GM19452 (cell line): ENCODE results near the gene PPP1R3F.
"Not testable (repeated sequence)": the region's sequence is repeated elsewhere in the genome, so short reads cannot be mapped to it uniquely, and the experiment has no call there.

Experiments
- ATAC-seq: cut with Tn5 transposase; IDR thresholded peaks from one replicate; pipeline ENCODE4 v1.9.1; 2021; ENCODE audit not compliant: unreplicated experiment

Gene PPP1R3F

GRCh38 chrX:49272421-49272820 is 2.8 kb downstream of the PPP1R3F start:
- ATAC-seq, result no peak

GRCh38 chrX:49273181-49273727 is 3.7 kb downstream of the PPP1R3F start:
- ATAC-seq, result no peak

GRCh38 chrX:49276207-49276606 is 6.6 kb downstream of the PPP1R3F start:
- ATAC-seq, result no peak

- no peak for ATAC-seq
These were observed 7.3 kb downstream of the PPP1R3F start for GRCh38 chrX:49276671-49277534.

- no peak for ATAC-seq
These were observed 7.9 kb downstream of the PPP1R3F start for GRCh38 chrX:49277535-49277830.

GRCh38 chrX:49278081-49278480 is 8.5 kb downstream of the PPP1R3F start:
- ATAC-seq, result no peak

- ATAC-seq, result no peak
These were observed 13.0 kb downstream of the PPP1R3F start for GRCh38 chrX:49282647-49283011.

GRCh38 chrX:49284212-49284611 is 14.6 kb downstream of the PPP1R3F start:
- no peak for ATAC-seq

GRCh38 chrX:49286136-49286535 is 16.5 kb downstream of the PPP1R3F start:
- ATAC-seq, result no peak

- ATAC-seq, result no peak
These were observed 17.0 kb downstream of the PPP1R3F start for GRCh38 chrX:49286581-49286980.

- ATAC-seq, result no peak
These were observed 18.1 kb downstream of the PPP1R3F start for GRCh38 chrX:49287665-49288064.

- no peak for ATAC-seq
These were observed 20.6 kb downstream of the PPP1R3F start for GRCh38 chrX:49290215-49290614.

GRCh38 chrX:49291615-49292337 is 22.2 kb downstream of the PPP1R3F start:
- ATAC-seq, result no peak

- ATAC-seq, result no peak
These were observed 23.1 kb downstream of the PPP1R3F start for GRCh38 chrX:49292400-49293362.

- not testable (repeated sequence) for ATAC-seq
These were observed 29.7 kb downstream of the PPP1R3F start for GRCh38 chrX:49299293-49299692.

GRCh38 chrX:49300703-49301102 is 31.1 kb downstream of the PPP1R3F start:
- no peak for ATAC-seq

- no peak for ATAC-seq
These were observed 33.8 kb downstream of the PPP1R3F start, which contains the start of gene GAGE10 for GRCh38 chrX:49303346-49303745. Gene GAGE10 (plus strand): TSS chrX:49303646. CDS start chrX:49304860, 1,214 bp downstream.

- not testable (repeated sequence) for ATAC-seq
These were observed 38.2 kb downstream of the PPP1R3F start for GRCh38 chrX:49307775-49308174.

GRCh38 chrX:49308604-49309269 is 39.1 kb downstream of the PPP1R3F start:
- no peak for ATAC-seq

GRCh38 chrX:49309401-49309981 is 39.9 kb downstream of the PPP1R3F start:
- no peak for ATAC-seq
